EH (cell line): Measurements from ENCODE around the gene NID2.

Experiments
- DNase-seq: peaks from one replicate; pipeline ENCODE4 v3.0.0-alpha.2; 2015; ENCODE audit warnings: low read depth

The NID2 gene

GRCh38 chr14:52080808-52081755, 12.2 kb upstream of the NID2 start:
- peak; percentile 95 for DNase-seq

- peak; percentile 86 for DNase-seq
Observed at GRCh38 chr14:52080158-52080800, 11.4 kb upstream of the NID2 start.

GRCh38 chr14:52079239-52079959, 10.5 kb upstream of the NID2 start:
- DNase-seq = peak; percentile 85

- no peak for DNase-seq
Observed at GRCh38 chr14:52078721-52079120, 9.9 kb upstream of the NID2 start.

- peak; percentile 70 for DNase-seq
Observed at GRCh38 chr14:52078095-52078531, 9.3 kb upstream of the NID2 start.

GRCh38 chr14:52077256-52077979, 8.6 kb upstream of the NID2 start:
- DNase-seq = peak; percentile 36

GRCh38 chr14:52076334-52076733, 7.5 kb upstream of the NID2 start:
- peak; percentile 96 for DNase-seq

- no peak for DNase-seq
Observed at GRCh38 chr14:52075371-52075770, 6.5 kb upstream of the NID2 start.

GRCh38 chr14:52073251-52073650, 4.4 kb upstream of the NID2 start:
- DNase-seq = peak; percentile 81

- no peak for DNase-seq
Observed at GRCh38 chr14:52072266-52072780, 3.5 kb upstream of the NID2 start.

- peak; percentile 54 for DNase-seq
Observed at GRCh38 chr14:52071675-52072074, 2.8 kb upstream of the NID2 start.

GRCh38 chr14:52070051-52070431, 1.2 kb upstream of the NID2 start:
- no peak for DNase-seq

- peak; percentile 77 for DNase-seq
Observed at GRCh38 chr14:52069307-52070050, 620 bp upstream of the NID2 start.

- DNase-seq = peak; percentile 58
Observed at GRCh38 chr14:52067873-52068614, 815 bp downstream of the NID2 start.

GRCh38 chr14:52064174-52064573, 4.7 kb downstream of the NID2 start:
- DNase-seq = no peak

GRCh38 chr14:52063052-52063462, 5.8 kb downstream of the NID2 start:
- DNase-seq = peak; percentile 57

- no peak for DNase-seq
Observed at GRCh38 chr14:52061890-52062289, 7.0 kb downstream of the NID2 start.

- no peak for DNase-seq
Observed at GRCh38 chr14:52061390-52061789, 7.5 kb downstream of the NID2 start.

GRCh38 chr14:52060080-52060479, 8.8 kb downstream of the NID2 start:
- DNase-seq = no peak

- peak; percentile 57 for DNase-seq
Observed at GRCh38 chr14:52059649-52060048, 9.2 kb downstream of the NID2 start.
